ENCODE data around the gene GEMIN4.

DNA sequence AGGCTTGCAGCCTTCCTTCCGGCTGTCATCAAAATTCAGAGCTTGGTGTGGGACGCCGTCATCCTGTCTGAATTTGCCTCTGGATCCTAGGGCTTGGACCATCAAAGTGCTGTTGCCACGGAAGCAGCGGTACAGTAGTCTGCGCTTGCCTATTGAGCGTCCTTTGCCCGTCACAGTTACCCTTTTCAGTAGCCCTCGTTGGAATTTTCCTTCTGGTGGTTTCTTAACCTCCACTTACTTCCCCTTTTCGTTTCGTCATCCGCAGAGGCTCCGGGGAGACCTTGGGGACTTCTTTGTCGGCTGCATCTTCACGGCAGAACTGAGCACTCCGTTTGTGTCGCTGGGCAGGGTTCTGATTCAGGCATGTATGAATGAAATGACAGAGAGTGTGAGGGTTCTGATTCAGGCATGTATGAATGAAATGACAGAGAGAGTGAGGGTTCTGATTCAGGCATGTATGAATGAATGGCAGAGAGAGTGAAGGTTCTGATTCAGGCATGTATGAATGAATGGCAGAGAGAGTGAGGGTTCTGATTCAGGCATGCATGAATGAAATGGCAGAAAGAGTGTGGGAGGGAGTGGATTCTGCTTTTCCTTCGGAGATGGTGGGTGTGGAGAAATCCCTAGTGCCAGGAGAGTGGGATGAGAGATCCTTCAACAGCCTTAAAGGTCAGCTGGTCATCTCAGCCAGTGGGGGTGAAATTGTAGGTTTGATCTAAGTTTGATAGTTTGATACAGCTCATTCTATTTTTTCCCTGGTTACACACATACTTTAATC, 11.6 kb downstream of the GEMIN4 start:
- TF ChIP-seq CTCF (IDR thresholded peaks at IDR 0.05) (no peak), POLR2AphosphoS5 (IDR thresholded peaks at IDR 0.05) (no peak), POLR2A (IDR thresholded peaks at IDR 0.05) (no peak), EP300 (IDR thresholded peaks at IDR 0.05) (no peak)
